ENCODE data around the gene TAF11L3. TPM values are rescaled to one million over a fixed set of nuclear protein-coding genes. Genes with fewer than 3 reads are reported as not detected.
"Not testable (repeated sequence)": the region's sequence is repeated elsewhere in the genome, so short reads cannot be mapped to it uniquely, and the experiment has no call there.

TAF11L3 gene
- total RNA-seq, 1 donor from 2014 or later, result not detected

DNA sequence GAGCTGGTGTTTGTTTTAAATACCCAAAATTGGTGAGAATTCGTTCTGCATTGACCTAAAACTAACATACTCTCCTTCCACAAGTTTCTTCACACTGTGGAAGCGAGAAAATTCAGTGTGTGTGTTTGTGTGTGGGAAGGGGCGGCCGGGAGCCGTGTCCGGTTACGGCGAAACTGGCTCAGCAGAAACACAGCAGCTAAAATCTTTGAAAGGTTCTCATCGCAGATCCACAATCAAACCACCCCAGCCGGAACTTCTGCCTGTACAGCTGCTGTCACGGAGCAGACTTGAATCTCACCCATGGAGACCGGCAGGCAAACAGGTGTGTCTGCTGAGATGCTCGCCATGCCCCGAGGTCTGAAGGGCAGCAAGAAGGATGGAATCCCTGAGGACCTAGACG, 10.2 kb downstream of the TAF11L3 start, which contains the start of gene TAF11L6:
Gene TAF11L6, plus strand, starts transcription at position 301 of the 400 bp plus-strand sequence.
- intact Hi-C loops (cut with DNase I); ATAC-seq; DNase-seq; H3K9me3 ChIP-seq; H3K36me3 ChIP-seq; H3K27ac ChIP-seq; H3K4me3 ChIP-seq; H3K4me1 ChIP-seq; H3K27me3 ChIP-seq: not testable (repeated sequence)

Other genes with a start within 250 kb of the TAF11L3 start
- not detected for gene TAF11L2, start 20.1 kb upstream of the TAF11L3 start, total RNA-seq
- gene TAF11L4, start 3.4 kb downstream of the TAF11L3 start, total RNA-seq, result not detected
- gene TAF11L5, start 6.9 kb downstream of the TAF11L3 start, total RNA-seq, result not detected
- not detected for gene TAF11L6, start 10.3 kb downstream of the TAF11L3 start, total RNA-seq
- not detected for gene TAF11L7, start 67.4 kb downstream of the TAF11L3 start, total RNA-seq
- not detected for gene TAF11L8, start 72.6 kb downstream of the TAF11L3 start, total RNA-seq
- not detected for gene TAF11L9, start 76.0 kb downstream of the TAF11L3 start, total RNA-seq
- gene TAF11L10, start 79.5 kb downstream of the TAF11L3 start, total RNA-seq, result not detected
- gene TAF11L11, start 85.8 kb downstream of the TAF11L3 start, total RNA-seq, result not detected
- gene TAF11L12, start 92.0 kb downstream of the TAF11L3 start, total RNA-seq, result not detected
- not detected for gene TAF11L13, start 113.7 kb downstream of the TAF11L3 start, total RNA-seq
- not detected for gene TAF11L14, start 116.1 kb downstream of the TAF11L3 start, total RNA-seq

Data from upper lobe of right lung (tissue), 1 donor.